ENCODE measurements around the gene RPS27. TPM values are rescaled to one million over a fixed set of nuclear protein-coding genes. Genes with fewer than 3 reads are reported as not detected.

RPS27 gene
- total RNA-seq, 5 donors from 2014 or later (not counting 1 experiment from before 2014, with no cell fraction given): 4,147 to 5,898 (median 5,716) TPM

GRCh38 chr1:153958961-153959260, 31.7 kb upstream of the RPS27 start:
- no peaks in the 10 kb centered on the region for H3K9me3 ChIP-seq
- H3K27me3 ChIP-seq (replicated peaks in 1 of 2; ENCODE audit: control insufficient read depth in 2 of 2, extremely low read depth in 1 of 2, insufficient read depth in 2 of 2, low read length in 1 of 2): no peaks in the 10 kb centered on the region
- no CpG with 5 or more reads among the region's 4 CpGs for WGBS (ENCODE audit: insufficient coverage)
- Mint-ChIP-seq H3K9me3 (no peaks in the 10 kb centered on the region), H3K4me3 (peak overlapping the region; percentile 95 to 97 (median 97)), H3K4me1 (peaks cover 59 to 69% (median 64%) of the 10 kb centered on the region in 3 donors), H3K27ac (peak overlapping the region; percentile 96), H3K36me3 (peaks cover 8% of the 10 kb centered on the region), H3K27me3 (no peaks in the 10 kb centered on the region)
- peaks cover 0 to 18% of the 10 kb centered on the region in 2 donors for H3K36me3 ChIP-seq (ENCODE audit: control insufficient read depth in 2 of 2, extremely low read depth in 1 of 2, insufficient read depth in 1 of 2, low read length in 1 of 2)
- ChIA-PET POLR2A (interaction anchor here in 1 of 2 donors (0.5 to 1.5 kb wide), 4 partner anchors 32 to 204 kb away, joined by 4 to 6 read pairs (median 4); partner anchors contain the start of gene RPS27), CTCF (interaction anchor here in 1 of 2 donors (0.7 to 1.5 kb wide), 3 partner anchors 9 to 17 kb away, joined by 5 to 9 read pairs (median 5); partner anchors contain the start of gene CREB3L4)
- ATAC-seq (replicated peaks in 1 of 4) (no peak), DNase-seq (no peak)
- no peak overlapping the region for H3K4me3 ChIP-seq (ENCODE audit: control insufficient read depth in 1 of 2, extremely low read depth in 1 of 2, low read length in 1 of 2)
- H3K4me1 ChIP-seq (ENCODE audit: control insufficient read depth in 1 of 2, extremely low read depth in 1 of 2, insufficient read depth in 2 of 2, low read length in 2 of 2): peaks cover 29 to 59% of the 10 kb centered on the region in 2 experiments
- H3K27ac ChIP-seq (ENCODE audit: low read length): peak overlapping the region; percentile 60

- H3K9me3 Mint-ChIP-seq: no peaks in the 10 kb centered on the region
- peaks cover 59 to 68% (median 64%) of the 10 kb centered on the region in 3 donors for H3K4me1 Mint-ChIP-seq
- H3K27ac ChIP-seq (ENCODE audit: low read length): no peak overlapping the region
These were observed 31.1 kb upstream of the RPS27 start for GRCh38 chr1:153959454-153959853.

GRCh38 chr1:153960206-153960605, 30.4 kb upstream of the RPS27 start:
- CTCF ChIA-PET: no interaction called here
- Histone ChIP-seq H3K27ac (ENCODE audit: low read length) (no peak overlapping the region), H3K9me3 (no peaks in the 10 kb centered on the region), H3K4me1 (ENCODE audit: control insufficient read depth in 1 of 2, extremely low read depth in 1 of 2, insufficient read depth in 2 of 2, low read length in 2 of 2) (peaks cover 34 to 59% of the 10 kb centered on the region in 2 experiments), H3K36me3 (ENCODE audit: control insufficient read depth in 2 of 2, extremely low read depth in 1 of 2, insufficient read depth in 1 of 2, low read length in 1 of 2) (peaks cover 0 to 7% of the 10 kb centered on the region in 2 donors), H3K4me3 (ENCODE audit: control insufficient read depth in 1 of 2, extremely low read depth in 1 of 2, low read length in 1 of 2) (no peak overlapping the region), H3K27me3 (replicated peaks in 1 of 2; ENCODE audit: control insufficient read depth in 2 of 2, extremely low read depth in 1 of 2, insufficient read depth in 2 of 2, low read length in 1 of 2) (no peaks in the 10 kb centered on the region)
- Mint-ChIP-seq H3K9me3 (no peaks in the 10 kb centered on the region), H3K4me3 (no peak overlapping the region), H3K36me3 (no peaks in the 10 kb centered on the region), H3K27ac (peak overlapping the region in 1 of 2 donors; percentile 96), H3K27me3 (no peaks in the 10 kb centered on the region), H3K4me1 (peaks cover 51 to 64% (median 61%) of the 10 kb centered on the region in 3 donors)
- 92% methylated on average over 11 of the region's 11 CpGs for WGBS (ENCODE audit: insufficient coverage)
- DNase-seq (no peak), ATAC-seq (replicated peaks in 1 of 4) (no peak)
- POLR2A ChIA-PET: no interaction called here

More at GRCh38 chr1:153959454-153959853, 31.1 kb upstream of the RPS27 start:
- no peak for ATAC-seq (replicated peaks in 1 of 4)
- Histone ChIP-seq H3K4me1 (ENCODE audit: control insufficient read depth in 1 of 2, extremely low read depth in 1 of 2, insufficient read depth in 2 of 2, low read length in 2 of 2) (peaks cover 33 to 59% of the 10 kb centered on the region in 2 experiments), H3K36me3 (ENCODE audit: control insufficient read depth in 2 of 2, extremely low read depth in 1 of 2, insufficient read depth in 1 of 2, low read length in 1 of 2) (peaks cover 0 to 13% of the 10 kb centered on the region in 2 donors), H3K4me3 (ENCODE audit: control insufficient read depth in 1 of 2, extremely low read depth in 1 of 2, low read length in 1 of 2) (no peak overlapping the region), H3K9me3 (no peaks in the 10 kb centered on the region), H3K27me3 (replicated peaks in 1 of 2; ENCODE audit: control insufficient read depth in 2 of 2, extremely low read depth in 1 of 2, insufficient read depth in 2 of 2, low read length in 1 of 2) (no peaks in the 10 kb centered on the region)
- Mint-ChIP-seq H3K27ac (peak overlapping the region; percentile 11 to 96), H3K4me3 (peak overlapping the region in 2 of 3 donors; percentile 3 to 97), H3K36me3 (peaks cover 2% of the 10 kb centered on the region), H3K27me3 (no peaks in the 10 kb centered on the region)
- ChIA-PET CTCF (interaction anchor here in 1 of 2 donors (1.5 kb wide), 1 partner anchor 14 kb away, joined by 5 read pairs; no protein-coding TSS in a partner anchor), POLR2A (interaction anchor here in 1 of 2 donors (1.5 kb wide), 1 partner anchor 31 kb away, joined by 6 read pairs; the partner anchor contains the start of gene RPS27)
- DNase-seq: no peak
- WGBS (ENCODE audit: insufficient coverage): 93% methylated on average over 2 of the region's 3 CpGs

GRCh38 chr1:153961421-153961820, 29.1 kb upstream of the RPS27 start:
- POLR2A ChIA-PET: no interaction called here
- Histone ChIP-seq H3K27ac (ENCODE audit: low read length) (no peak overlapping the region), H3K27me3 (replicated peaks in 1 of 2; ENCODE audit: control insufficient read depth in 2 of 2, extremely low read depth in 1 of 2, insufficient read depth in 2 of 2, low read length in 1 of 2) (no peaks in the 10 kb centered on the region), H3K4me3 (ENCODE audit: control insufficient read depth in 1 of 2, extremely low read depth in 1 of 2, low read length in 1 of 2) (no peak overlapping the region), H3K4me1 (ENCODE audit: control insufficient read depth in 1 of 2, extremely low read depth in 1 of 2, insufficient read depth in 2 of 2, low read length in 2 of 2) (peaks cover 30 to 59% of the 10 kb centered on the region in 2 experiments), H3K9me3 (no peaks in the 10 kb centered on the region), H3K36me3 (ENCODE audit: control insufficient read depth in 2 of 2, extremely low read depth in 1 of 2, insufficient read depth in 1 of 2, low read length in 1 of 2) (peaks cover 0 to 7% of the 10 kb centered on the region in 2 donors)
- ATAC-seq (replicated peaks in 1 of 4) (no peak), DNase-seq (no peak)
- no peaks in the 10 kb centered on the region for H3K27me3 Mint-ChIP-seq
- no peaks in the 10 kb centered on the region for H3K36me3 Mint-ChIP-seq
- peak overlapping the region in 2 of 3 donors; percentile 83 to 90 for H3K4me3 Mint-ChIP-seq
- H3K27ac Mint-ChIP-seq: peak overlapping the region; percentile 0 to 79
- CTCF ChIA-PET: no interaction called here
- WGBS (ENCODE audit: insufficient coverage): no CpG with 5 or more reads among the region's 4 CpGs
- H3K9me3 Mint-ChIP-seq: no peaks in the 10 kb centered on the region
- peaks cover 51 to 66% (median 59%) of the 10 kb centered on the region in 3 donors for H3K4me1 Mint-ChIP-seq

GRCh38 chr1:153962088-153963029, 28.2 kb upstream of the RPS27 start:
- H3K9me3 ChIP-seq: no peaks in the 10 kb centered on the region
- H3K27ac ChIP-seq (ENCODE audit: low read length): peak overlapping the region; percentile 90
- POLR2A ChIA-PET: interaction anchor here in 1 of 2 donors (0.5 to 0.6 kb wide), 2 partner anchors 112 to 303 kb away, joined by 3 read pairs; no protein-coding TSS in a partner anchor
- peak overlapping the region; percentile 72 to 92 for H3K4me3 ChIP-seq (ENCODE audit: control insufficient read depth in 1 of 2, extremely low read depth in 1 of 2, low read length in 1 of 2)
- Mint-ChIP-seq H3K27ac (peak overlapping the region; percentile 94), H3K9me3 (no peaks in the 10 kb centered on the region), H3K27me3 (no peaks in the 10 kb centered on the region), H3K36me3 (no peaks in the 10 kb centered on the region), H3K4me3 (peak overlapping the region; percentile 83 to 90 (median 87)), H3K4me1 (peaks cover 50 to 66% (median 57%) of the 10 kb centered on the region in 3 donors)
- DNase-seq (no peak), ATAC-seq (replicated peaks in 1 of 4) (no peak)
- CTCF ChIA-PET: interaction anchor here in 1 of 2 donors (1.9 kb wide), 1 partner anchor 16 kb away, joined by 7 read pairs; the partner anchor contains the start of gene DENND4B
- peaks cover 0 to 7% of the 10 kb centered on the region in 2 donors for H3K36me3 ChIP-seq (ENCODE audit: control insufficient read depth in 2 of 2, extremely low read depth in 1 of 2, insufficient read depth in 1 of 2, low read length in 1 of 2)
- no peaks in the 10 kb centered on the region for H3K27me3 ChIP-seq (replicated peaks in 1 of 2; ENCODE audit: control insufficient read depth in 2 of 2, extremely low read depth in 1 of 2, insufficient read depth in 2 of 2, low read length in 1 of 2)
- WGBS (ENCODE audit: insufficient coverage): 90% methylated on average over 5 of the region's 16 CpGs
- peaks cover 21 to 52% of the 10 kb centered on the region in 2 experiments for H3K4me1 ChIP-seq (ENCODE audit: control insufficient read depth in 1 of 2, extremely low read depth in 1 of 2, insufficient read depth in 2 of 2, low read length in 2 of 2)
